ENCODE measurements around the gene ITGAX.

Gene ITGAX

GRCh38 chr16:31428638-31429247 lies 73.8 kb downstream of the ITGAX start:
- no peak for TF ChIP-seq CTCF (IDR thresholded peaks at IDR 0.05; ENCODE audit: insufficient read depth, low read depth, low read length, missing control alignments)
- DNase-seq (ENCODE audit: low read depth), result no peak
- no peak overlapping the region for H3K4me3 ChIP-seq (ENCODE audit: low read depth, low read length)

- TF ChIP-seq CTCF (IDR thresholded peaks at IDR 0.05; ENCODE audit: insufficient read depth, low read depth, low read length, missing control alignments), result no peak
- H3K4me3 ChIP-seq (ENCODE audit: low read depth, low read length), result no peak overlapping the region
- no peak for DNase-seq (ENCODE audit: low read depth)
These were observed 74.3 kb downstream of the ITGAX start for GRCh38 chr16:31429314-31429713.

- no peak for TF ChIP-seq CTCF (IDR thresholded peaks at IDR 0.05; ENCODE audit: insufficient read depth, low read depth, low read length, missing control alignments)
- no peak for DNase-seq (ENCODE audit: low read depth)
- no peak overlapping the region for H3K4me3 ChIP-seq (ENCODE audit: low read depth, low read length)
These were observed 74.8 kb downstream of the ITGAX start for GRCh38 chr16:31429796-31430195.

- no peak for DNase-seq (ENCODE audit: low read depth)
- TF ChIP-seq CTCF (IDR thresholded peaks at IDR 0.05; ENCODE audit: insufficient read depth, low read depth, low read length, missing control alignments), result no peak
- H3K4me3 ChIP-seq (ENCODE audit: low read depth, low read length), result no peak overlapping the region
These were observed 75.5 kb downstream of the ITGAX start for GRCh38 chr16:31430380-31431052.

Data from GM12865 (cell line).